Activated CD8-positive, alpha-beta memory T cell treated with anti-CD3 and anti-CD28 coated beads, Interleukin-2, amount 50 U/mL, for 24 hours (primary cell): ENCODE measurements around the gene IL19.

ENCODE experiments used
- DNase-seq: peaks from one replicate; pipeline ENCODE4 v3.0.0-alpha.2; 2020; ENCODE audit errors: extremely low read depth

IL19 gene, protein sequence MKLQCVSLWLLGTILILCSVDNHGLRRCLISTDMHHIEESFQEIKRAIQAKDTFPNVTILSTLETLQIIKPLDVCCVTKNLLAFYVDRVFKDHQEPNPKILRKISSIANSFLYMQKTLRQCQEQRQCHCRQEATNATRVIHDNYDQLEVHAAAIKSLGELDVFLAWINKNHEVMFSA

DNA sequence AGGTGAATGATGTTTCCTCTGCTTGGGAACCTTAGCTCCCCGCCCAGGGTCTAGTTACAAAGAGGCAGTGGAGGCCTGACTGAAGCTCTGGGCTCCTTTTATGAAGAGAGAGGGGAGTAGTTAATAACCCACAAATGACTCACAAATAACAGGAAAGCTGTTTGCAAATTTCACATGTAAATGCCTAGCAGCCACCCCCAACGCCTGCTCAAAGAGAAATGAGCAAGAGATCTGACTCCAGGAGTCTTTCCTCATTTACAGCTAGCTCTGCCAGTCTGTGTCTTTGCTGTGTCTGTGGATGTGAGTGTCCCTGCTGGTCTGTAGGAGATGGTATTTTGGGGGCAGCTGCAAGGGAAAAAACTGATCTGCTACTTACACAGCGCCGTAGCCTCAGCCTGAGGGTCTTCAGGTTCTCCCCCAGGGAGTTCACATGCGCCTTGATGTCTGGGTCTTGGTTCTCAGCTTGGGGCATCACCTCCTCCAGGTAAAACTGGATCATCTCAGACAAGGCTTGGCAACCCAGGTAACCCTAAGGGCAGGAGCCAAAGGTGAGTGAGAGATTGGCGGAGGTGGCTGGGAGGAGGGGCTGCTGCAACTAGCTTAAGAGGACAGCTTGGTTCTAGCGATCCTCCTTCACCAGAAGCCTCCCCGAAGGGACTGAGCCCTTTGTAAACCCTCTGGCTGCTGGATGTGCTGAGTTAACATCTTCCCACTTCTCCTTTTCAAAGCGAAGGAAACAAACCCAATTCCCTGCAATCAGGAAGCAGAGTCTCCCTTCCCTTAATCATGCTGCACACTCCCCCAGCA lies at the start of gene IL19:
Gene IL19, plus strand, starts transcription at position 243 of the 807 bp plus-strand sequence. CDS start 65,890 bp downstream, outside the sequence.
- no peak for DNase-seq

DNA sequence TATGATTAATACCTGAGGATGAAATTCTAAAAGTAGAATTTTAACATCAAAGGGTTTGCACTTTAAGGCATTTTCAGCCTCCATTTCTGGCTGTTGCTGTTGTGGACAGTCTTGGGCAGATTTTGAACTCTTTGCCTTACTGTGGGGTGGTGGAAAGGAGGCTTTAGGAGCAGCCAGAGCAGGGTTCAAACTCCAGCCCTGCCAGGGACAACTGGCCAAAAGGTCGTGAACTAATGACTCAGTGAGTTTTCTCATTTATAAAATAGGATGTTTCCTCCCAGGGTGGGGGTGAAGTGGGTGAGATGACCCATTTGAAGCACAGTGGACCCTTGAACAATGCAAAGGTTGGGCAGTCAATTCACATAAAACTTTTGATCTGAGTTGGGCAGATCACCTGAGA lies 49.1 kb upstream of the IL19 start:
- DNase-seq = no peak

DNA sequence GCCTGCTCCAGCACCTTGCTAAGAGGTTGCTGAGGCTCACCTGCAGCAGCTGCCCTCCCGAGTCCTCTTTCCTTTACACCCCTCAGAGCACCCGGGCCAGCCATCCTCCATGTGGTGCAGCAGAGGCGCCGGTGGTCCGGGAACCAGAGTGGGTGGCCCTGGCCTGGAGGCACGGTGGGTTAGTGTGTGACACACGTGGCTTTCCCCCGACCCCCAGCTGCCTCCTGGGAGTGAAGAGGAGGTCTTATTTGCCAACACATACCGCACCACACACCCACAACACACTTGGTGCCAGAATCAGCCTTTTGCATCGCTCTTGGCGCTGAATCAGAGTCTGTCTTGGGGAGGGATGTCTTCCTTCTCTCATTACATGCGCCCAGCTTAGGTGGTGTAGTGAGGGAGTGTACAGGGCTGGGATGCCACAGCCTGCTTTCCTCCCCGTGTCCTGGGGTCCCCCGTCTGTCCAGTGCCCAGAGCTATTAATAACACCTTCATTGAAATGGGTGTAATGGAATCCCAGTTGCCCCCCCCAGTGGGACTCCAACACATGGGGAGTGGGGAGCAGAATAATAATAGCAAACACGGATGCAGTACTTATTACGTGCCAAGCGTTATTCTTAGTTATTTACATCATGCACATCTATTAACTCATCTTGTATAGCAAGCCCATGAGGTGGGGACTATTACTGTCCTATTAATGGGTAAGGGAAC lies 47.7 kb upstream of the IL19 start:
- no peak for DNase-seq

DNA sequence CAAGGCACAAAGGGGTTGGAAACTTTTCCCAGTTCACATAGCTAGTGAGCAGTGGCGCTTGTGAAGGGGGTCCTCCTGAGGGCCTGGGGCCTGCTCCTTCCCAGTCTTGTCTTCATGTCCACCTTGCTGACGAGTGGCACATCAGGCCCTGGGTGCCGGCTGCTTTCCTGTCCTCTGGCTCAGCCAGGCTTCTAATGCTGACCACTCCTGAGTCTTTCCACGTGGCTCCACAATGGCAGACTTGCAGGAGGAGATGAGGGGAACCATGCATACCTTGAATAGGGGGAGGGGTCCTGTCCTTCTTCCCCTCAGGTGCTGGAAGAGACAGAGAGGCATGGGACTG lies 47.1 kb upstream of the IL19 start:
- no peak for DNase-seq

DNA sequence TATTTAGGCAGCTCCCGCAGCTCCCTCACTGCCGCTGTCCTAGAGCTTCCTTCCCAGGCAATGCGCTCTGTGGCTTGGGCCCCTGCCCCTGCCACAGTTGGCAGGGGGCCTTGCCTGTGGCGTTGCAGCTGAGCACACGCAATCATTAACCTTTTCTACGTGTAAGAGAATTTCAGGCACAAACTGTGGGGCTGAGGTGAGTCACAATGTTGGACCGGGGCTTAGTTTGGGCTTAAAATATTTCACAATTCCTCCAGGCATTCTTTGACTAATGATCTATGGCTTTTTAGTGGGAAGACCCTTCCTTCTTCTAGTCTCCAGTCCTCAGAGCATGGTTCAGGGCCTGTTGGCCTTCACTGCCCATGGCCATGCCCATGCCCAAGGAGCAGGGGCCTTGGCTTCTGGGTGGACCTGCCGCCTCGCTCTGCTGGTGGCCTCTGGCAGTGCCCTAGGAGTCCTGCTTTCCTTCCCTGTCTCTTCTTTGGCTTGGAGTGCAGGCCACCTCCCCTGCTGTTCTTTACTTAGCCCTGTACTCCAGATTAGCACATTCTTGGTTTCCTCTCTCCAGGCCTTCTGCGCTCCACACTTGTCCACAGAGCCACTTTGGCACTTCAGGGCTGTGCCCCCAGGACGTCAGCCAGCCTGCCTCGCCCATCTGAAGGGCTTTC lies 46.6 kb upstream of the IL19 start:
- DNase-seq = no peak

DNA sequence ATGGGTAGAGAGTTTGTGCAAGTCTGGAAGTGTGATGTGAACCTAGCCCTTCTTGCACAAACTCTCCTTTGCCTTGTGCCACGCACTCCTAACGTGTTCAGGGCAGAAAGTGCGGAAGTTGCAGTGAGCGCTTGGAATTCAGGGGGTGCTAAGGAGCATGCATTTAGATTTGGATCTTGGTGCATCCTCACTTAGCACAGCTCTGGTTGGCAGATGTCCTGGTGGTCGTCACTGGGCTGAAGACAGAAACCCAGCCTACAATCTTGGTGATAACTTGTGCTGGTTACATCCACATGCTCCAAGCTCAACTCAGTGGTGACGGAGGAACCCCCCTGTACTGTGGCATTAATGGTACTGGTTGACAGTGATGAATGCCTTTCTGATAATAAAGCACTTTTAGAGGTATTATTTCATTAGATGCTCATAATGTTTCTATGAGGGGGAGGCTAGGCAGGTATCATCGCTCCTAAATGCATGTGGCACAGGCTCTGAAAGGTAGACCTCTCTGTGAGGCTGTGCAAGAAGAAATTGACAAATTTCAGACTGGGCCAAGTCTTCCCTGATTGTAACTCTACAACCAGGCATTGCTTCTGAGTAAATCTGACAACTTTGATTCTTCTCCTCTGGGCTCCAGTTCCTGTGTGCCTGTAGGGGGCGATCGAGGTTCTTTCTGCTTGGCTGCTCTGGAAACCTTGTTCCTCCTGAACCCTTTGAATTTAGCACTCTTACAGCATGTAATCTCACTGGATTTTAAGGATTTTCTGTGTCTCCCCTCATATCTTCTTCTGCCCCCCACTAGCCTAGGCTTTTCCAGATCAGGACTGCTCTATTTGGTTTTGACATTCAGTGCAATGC lies 45.2 kb upstream of the IL19 start:
- DNase-seq = no peak

DNA sequence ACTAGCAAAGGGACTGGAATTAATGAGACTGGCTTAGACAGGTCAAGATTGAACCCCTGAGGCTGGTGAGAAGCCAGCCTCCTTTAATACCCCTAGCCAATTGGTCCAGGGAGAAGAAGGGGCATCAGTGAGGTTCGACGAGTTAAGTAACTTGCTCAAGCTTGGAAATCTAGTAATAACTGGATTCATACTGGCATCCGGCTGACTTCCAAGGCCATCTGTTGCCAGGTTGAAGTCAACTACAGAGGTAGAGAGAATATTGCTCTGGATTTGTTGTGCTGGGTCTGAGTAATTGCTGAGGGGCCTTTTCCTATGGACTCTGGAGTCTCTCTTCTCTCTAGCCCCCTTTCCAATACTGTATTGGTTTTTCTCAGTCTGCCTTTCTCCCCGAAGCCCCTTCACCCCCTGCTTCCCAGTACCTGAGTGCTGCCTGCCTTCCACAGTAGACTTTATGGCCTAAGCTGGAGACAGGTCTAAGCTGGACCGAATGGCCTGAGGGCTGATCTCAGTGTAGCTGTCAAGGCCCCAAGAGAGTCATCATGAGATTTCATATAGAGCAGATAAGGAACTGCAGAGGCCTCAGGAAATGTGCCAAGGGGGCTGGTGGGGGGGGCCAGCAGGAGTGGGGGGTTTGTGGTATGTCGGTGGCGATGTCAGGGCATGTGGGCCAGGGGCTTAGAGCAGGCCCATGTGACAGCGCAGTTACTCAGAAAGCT lies 42.4 kb upstream of the IL19 start:
- no peak for DNase-seq

DNA sequence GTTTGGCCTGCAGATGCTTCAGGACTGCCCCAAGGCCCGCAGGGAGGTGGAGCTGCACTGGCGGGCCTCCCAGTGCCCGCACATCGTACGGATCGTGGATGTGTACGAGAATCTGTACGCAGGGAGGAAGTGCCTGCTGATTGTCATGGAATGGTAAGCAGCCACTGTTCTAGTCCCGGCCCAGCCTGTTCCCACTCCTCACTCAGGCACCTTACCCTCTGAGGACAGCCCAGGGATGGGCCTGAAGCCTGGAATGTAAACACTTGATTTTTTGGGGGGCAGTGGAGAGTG lies 41.9 kb upstream of the IL19 start:
- no peak for DNase-seq

DNA sequence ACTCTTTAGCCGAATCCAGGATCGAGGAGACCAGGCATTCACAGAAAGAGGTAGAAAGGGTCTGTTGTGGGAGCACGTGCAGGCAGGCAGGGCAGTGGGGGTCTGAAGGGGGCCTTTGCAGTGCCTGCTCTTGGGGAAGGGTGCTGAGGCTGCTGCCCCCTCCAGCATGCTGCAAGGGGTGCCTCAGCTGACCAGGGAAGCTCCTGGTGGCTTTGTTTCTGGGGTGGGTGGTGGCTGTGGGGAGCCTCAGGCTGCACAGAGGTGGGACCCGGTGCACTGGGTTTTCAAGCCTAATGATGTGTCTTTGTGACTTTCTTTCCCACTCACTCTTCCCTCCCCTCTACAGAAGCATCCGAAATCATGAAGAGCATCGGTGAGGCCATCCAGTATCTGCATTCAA lies 41.5 kb upstream of the IL19 start:
- DNase-seq = no peak

DNA sequence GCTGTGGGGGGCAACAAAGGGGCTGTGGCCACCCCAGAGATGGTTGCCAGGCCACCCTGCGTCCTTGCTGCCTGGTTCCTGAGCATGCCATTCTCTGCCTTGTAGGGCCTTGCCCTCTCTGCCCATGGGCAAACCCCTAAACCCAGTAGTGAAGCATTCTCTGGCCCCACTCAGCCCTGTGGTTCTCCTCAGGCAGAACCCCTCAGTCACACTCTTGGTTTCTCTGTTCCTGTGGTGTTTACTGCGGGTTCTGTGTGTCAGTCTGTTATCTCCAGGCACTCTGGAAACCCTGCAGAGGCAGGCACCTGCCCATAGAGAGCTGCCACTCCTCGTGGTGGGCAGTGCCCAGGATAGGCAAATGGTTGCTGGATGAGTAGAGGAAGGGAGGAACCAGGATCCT lies 41.1 kb upstream of the IL19 start:
- no peak for DNase-seq

DNA sequence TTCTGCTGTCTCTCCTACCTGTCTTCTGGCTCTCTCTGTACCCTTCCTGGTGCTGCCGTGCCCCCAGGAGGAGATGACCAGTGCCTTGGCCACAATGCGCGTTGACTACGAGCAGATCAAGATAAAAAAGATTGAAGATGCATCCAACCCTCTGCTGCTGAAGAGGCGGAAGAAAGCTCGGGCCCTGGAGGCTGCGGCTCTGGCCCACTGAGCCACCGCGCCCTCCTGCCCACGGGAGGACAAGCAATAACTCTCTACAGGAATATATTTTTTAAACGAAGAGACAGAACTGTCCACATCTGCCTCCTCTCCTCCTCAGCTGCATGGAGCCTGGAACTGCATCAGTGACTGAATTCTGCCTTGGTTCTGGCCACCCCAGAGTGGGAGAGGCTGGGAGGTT lies 38.1 kb upstream of the IL19 start:
- DNase-seq = no peak

DNA sequence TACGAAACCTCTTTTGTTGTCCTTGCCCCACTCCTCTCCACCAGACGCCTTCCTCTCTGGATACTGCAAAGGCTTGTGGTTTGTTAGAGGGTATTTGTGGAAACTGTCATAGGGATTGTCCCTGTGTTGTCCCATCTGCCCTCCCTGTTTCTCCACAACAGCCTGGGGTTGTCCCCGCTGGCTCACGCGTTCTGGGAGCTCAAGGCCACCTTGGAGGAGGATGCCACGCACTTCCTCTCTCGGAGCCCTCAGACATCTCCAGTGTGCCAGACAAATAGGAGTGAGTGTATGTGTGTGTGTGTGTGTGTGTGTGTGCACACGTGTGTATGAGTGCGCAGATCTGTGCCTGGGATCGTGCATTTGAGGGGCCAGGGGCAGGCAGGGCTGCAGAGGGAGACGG lies 37.6 kb upstream of the IL19 start:
- no peak for DNase-seq

DNA sequence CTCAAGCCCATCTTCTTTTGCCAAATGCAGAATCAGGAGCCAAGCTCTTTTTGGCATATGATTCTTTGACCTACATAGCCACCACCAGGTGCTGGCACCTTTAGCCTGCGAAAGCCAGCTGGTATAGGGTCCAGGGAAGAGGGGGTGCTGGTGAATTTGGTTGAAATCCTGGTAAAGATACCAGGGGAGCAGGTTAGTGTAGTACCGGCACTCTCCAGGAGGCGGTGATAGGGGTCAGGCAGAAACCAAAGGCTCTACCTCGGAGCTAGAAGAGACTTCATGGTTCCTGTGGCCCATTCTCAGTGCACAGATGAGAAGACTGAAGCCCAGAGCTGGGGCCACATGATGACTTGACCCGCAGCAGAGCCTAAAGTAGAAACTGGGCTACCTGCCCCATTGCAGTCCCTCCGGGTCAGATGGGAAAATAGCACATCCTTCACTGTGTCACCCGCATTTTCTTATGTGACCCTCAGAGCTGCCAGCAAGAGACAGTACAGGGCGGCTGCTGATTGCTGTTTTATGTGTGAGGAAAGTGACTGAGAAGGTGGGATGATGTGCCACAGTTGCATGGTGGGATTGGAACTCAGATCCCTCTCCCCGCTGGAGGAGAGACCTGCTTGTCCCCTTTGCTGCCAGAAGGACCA lies 36.0 kb upstream of the IL19 start:
- DNase-seq = peak; percentile 57

DNA sequence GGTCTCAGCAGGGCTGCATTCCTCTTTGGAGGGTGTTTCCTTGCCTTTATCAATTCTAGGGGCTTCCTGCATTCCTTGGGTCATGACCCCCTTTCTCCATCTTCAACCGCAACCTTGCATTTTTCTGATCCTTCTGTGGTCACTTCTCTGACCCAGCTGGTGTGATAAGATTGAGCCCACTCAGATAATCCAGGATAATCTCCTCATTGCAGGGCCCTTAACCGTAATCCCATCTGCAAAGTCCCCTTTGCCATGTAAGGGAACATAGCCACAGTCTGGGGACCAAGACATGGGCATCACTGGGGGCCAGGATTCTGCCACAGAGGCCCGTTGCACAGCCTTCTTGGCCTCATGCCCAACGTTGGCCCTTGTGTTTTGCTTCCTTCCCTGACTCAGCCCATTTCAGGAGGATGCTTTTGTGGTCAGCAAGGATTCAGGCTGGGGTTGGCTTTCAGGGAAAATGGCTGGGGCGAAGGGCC lies 35.0 kb upstream of the IL19 start:
- no peak for DNase-seq

DNA sequence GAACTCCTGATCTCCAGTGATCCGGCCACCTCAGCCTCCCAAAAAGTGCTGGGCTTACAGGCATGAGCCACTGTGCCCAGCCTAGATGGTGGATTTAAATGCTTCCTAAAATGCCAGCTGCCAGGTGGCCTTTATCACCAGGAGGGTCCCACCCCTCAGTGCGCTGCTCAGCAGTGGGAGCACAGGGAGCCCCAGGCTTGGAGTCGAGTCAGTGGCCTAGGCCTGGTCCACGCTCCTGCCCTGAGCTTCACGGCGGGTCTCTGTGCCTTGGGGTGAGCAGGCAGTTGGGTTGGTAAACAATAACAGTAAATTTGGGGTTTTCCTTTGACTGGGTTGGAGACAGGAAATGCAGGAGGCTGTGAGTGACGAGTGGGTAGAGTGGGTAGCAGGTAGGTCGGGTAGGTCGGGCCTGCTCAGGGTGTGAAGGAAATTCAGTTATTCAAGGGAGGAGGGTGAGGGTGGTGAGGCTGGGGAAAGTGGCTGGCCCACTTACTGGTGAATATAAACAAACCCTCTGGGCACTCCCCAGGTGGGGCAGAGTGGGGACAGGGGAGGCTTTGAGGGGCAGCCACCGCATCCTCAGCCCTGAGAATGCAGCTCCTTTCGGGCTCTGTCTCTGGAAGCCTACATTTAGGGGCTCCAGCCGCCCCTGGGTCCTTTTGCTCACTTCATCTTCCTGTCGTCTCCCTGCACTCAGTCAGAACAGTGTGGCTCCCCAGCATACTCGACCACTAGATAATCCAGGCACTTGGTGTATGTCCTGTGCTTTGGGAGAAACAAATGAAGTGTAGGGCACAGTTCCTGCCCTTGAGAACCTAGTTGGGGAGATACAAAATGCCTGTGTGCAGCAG lies 33.5 kb upstream of the IL19 start:
- no peak for DNase-seq

DNA sequence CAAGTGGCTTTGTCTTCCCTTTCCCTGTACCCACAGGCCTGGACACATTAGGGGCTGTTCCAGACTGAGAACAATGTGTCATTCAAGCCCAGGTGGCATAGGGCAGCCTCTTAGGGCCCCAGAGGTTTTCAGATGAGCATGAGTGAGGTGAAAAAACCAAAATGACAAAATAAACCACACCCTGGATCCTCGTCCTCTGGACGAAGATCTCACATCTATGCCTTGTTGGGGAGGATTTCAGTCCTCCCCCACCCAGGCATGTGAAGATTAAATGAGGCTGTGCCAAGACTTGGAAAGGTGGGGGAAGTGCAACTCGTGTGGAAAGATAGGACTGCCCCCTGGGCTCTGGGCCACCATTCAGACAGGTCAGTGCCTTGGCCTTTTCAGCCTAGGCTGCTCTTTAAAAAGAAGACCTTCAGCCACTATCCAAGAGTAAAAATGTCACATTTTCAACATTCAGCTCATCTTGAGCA lies 32.8 kb upstream of the IL19 start:
- no peak for DNase-seq

DNA sequence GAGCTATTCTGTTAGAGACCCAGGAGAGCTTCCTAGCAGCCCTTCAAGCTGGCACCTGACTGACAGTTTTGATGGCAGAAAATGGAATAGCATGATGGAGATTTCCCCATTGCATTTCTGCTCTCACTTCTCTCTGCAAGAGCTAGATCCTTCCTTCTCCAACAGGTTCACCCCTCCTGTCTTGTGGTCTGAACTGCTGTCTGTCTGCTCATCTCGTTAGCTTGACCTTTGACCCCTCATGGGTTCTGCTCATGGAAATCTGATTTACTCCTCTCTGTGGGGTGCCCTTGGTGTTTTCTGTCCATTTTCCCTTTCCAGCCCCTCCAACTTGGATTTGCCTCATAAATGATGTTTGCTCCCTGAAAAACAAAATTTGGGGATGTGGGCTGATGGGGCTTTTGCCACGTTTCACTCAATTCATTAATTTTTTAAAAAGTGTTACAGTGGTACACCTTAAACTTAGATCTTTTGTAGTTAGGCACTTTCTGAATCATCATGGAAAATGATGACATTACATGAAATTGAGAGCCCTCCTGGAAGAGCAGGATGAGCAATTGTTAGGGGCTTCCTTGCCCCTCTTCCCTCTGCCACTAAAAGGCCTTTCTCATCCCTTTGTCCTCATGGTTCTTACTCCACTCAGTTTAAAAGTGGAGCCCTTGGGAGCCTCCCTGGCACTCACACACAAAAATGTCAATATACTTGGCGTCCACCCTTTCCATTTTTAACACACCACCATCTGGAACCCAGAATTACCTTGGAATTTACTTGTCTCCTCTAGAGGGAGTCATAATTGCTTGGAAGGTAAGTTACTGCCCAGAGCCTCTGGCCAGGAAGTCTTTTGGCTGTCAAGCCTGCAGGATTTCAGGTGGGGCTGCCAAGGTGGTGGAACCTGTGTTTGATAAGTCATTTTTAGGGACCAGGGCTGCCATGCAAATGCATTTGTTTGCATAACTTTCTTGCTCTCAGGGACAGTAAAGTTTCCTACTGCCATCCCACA lies 31.9 kb upstream of the IL19 start:
- no peak for DNase-seq

DNA sequence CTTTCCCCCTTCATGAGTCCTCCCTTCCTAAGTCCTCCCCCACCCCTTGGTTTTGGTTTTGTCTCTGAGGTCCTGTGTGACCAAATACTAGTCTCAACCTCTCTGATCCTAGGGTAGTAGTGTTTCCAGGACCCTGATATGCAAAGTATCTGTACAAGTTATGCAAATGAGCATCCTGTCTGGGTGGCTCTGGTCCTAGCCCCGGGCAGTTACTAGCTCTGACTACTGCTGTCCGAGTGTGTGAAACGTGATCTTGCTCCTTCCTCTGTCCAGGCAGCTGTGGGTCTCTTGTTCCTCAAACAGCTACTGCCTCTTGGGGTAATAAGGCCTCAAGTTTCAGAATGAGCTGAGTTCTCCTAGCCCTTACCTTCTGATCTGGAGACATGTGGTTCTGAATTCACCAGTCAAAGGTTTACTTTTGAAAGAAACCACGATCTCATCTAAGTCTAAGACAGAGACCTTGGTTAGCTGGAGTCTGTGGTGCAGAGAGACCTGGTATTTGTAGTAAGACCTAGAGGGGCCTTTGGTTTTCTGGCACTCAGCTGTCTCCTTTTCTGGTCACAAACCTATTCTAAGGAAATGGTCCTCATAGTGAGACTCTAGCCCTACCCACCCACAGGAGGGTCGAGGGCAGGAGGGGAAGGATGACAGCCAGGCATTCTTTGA lies 31.0 kb upstream of the IL19 start:
- DNase-seq = no peak
